ENCODE data around the gene SMIM27.

Gene SMIM27

DNA sequence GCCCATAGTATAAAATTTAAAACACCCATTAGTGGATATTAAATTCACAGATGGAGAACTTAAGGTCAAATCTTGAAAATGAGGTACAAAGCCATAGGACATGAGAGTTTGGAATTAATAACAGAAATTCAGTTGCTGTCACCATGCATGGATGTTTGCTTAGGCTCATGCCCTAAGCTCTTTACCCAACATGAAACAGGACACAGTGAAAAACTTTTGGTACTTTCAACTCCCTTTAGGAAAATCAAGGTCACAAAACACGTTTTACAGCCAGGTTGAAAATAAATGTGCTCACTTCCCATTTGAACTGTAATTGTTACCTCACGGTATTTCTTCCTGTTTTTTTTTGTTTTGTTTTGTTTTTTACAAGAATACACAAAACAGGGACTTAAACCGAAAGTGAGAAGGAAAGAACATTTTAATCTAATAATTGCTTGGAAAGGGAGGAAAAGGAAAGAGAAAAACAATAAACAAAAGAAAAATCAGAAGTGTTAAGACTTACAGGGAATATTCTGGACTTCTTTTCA, 6.3 kb downstream of the SMIM27 start:
- H3K36me3 ChIP-seq (ENCODE audit: insufficient read depth, low read length): peaks cover 5% of the 10 kb centered on the region
- H3K4me1 ChIP-seq (ENCODE audit: insufficient read depth, low read length): no peaks in the 10 kb centered on the region
- H3K4me3 ChIP-seq (ENCODE audit: low read depth in 1 of 2, low read length in 2 of 2): no peak overlapping the region
- no peak overlapping the region for H3K27ac ChIP-seq (ENCODE audit: low read depth, low read length)
- H3K9me3 ChIP-seq (ENCODE audit: low read length): no peaks in the 10 kb centered on the region
- no peak overlapping the region for H3K9ac ChIP-seq (ENCODE audit: low read length)
- H3K27me3 ChIP-seq (ENCODE audit: control insufficient read depth in 1 of 2, insufficient read depth in 2 of 2, low read length in 2 of 2): no peaks in the 10 kb centered on the region

GRCh38 chr9:32565967-32566366, 13.8 kb downstream of the SMIM27 start:
- Histone ChIP-seq H3K4me3 (ENCODE audit: low read depth in 1 of 2, low read length in 2 of 2) (no peak overlapping the region), H3K27me3 (ENCODE audit: control insufficient read depth in 1 of 2, insufficient read depth in 2 of 2, low read length in 2 of 2) (no peaks in the 10 kb centered on the region), H3K9me3 (ENCODE audit: low read length) (no peaks in the 10 kb centered on the region), H3K4me1 (ENCODE audit: insufficient read depth, low read length) (no peaks in the 10 kb centered on the region), H3K27ac (ENCODE audit: low read depth, low read length) (no peak overlapping the region), H3K36me3 (ENCODE audit: insufficient read depth, low read length) (peaks cover 33% of the 10 kb centered on the region), H3K9ac (ENCODE audit: low read length) (no peak overlapping the region)

DNA sequence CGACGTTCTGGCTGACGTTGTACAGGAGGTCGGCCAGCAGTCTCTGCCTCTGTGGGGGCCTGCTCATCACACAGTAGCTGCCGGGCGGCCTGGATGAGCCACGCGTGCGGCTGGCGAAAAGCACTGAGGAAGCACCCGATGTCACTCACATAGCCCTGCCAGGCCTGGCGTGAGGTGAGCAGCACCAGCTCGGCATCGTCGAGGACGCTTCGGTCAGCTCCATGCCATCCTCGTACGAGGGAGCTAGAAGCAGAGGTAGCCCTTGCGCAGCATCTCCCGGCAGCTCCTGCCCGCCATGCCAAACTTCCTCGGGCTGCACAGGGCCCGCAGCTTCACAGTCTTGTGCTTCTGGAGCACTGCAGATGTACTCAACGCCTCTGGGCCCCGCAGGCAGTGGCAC, 14.6 kb downstream of the SMIM27 start:
- Histone ChIP-seq H3K9me3 (ENCODE audit: low read length) (no peaks in the 10 kb centered on the region), H3K4me3 (ENCODE audit: low read depth in 1 of 2, low read length in 2 of 2) (no peak overlapping the region), H3K36me3 (ENCODE audit: insufficient read depth, low read length) (peaks cover 33% of the 10 kb centered on the region), H3K9ac (ENCODE audit: low read length) (no peak overlapping the region), H3K27ac (ENCODE audit: low read depth, low read length) (no peak overlapping the region), H3K4me1 (ENCODE audit: insufficient read depth, low read length) (peaks cover 5% of the 10 kb centered on the region), H3K27me3 (ENCODE audit: control insufficient read depth in 1 of 2, insufficient read depth in 2 of 2, low read length in 2 of 2) (no peaks in the 10 kb centered on the region)

DNA sequence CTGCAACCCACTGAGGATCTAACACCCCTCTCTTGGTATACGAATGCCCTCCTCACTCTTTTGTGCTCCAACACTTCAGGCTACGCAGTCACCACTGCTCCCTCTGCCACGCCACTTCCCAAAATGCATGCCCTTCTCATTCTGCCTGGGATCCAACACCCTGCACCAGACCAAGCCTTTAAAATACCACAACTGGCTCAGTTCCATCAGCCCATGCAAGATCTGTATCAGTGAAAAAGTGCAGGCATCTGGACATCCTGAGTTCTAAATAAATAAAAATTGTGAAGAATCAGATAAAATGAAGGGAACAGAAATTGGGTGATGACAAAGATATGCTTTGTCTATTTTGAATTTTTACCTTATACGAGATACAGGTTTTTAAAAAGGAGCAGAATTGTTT, 18.1 kb downstream of the SMIM27 start:
- Histone ChIP-seq H3K4me1 (ENCODE audit: insufficient read depth, low read length) (peaks cover 10% of the 10 kb centered on the region), H3K36me3 (ENCODE audit: insufficient read depth, low read length) (peaks cover 25% of the 10 kb centered on the region), H3K9me3 (ENCODE audit: low read length) (no peaks in the 10 kb centered on the region), H3K4me3 (ENCODE audit: low read depth in 1 of 2, low read length in 2 of 2) (no peak overlapping the region), H3K27me3 (ENCODE audit: control insufficient read depth in 1 of 2, insufficient read depth in 2 of 2, low read length in 2 of 2) (no peaks in the 10 kb centered on the region), H3K27ac (ENCODE audit: low read depth, low read length) (no peak overlapping the region), H3K9ac (ENCODE audit: low read length) (no peak overlapping the region)

GRCh38 chr9:32571969-32572899, 20.1 kb downstream of the SMIM27 start:
- H3K36me3 ChIP-seq (ENCODE audit: insufficient read depth, low read length): peaks cover 9% of the 10 kb centered on the region
- H3K27ac ChIP-seq (ENCODE audit: low read depth, low read length): peak overlapping the region; percentile 95
- peak overlapping the region; percentile 96 to 97 for H3K4me3 ChIP-seq (ENCODE audit: low read depth in 1 of 2, low read length in 2 of 2)
- H3K27me3 ChIP-seq (ENCODE audit: control insufficient read depth in 1 of 2, insufficient read depth in 2 of 2, low read length in 2 of 2): no peaks in the 10 kb centered on the region
- no peaks in the 10 kb centered on the region for H3K9me3 ChIP-seq (ENCODE audit: low read length)
- peak overlapping the region; percentile 93 for H3K9ac ChIP-seq (ENCODE audit: low read length)
- H3K4me1 ChIP-seq (ENCODE audit: insufficient read depth, low read length): peaks cover 10% of the 10 kb centered on the region

DNA sequence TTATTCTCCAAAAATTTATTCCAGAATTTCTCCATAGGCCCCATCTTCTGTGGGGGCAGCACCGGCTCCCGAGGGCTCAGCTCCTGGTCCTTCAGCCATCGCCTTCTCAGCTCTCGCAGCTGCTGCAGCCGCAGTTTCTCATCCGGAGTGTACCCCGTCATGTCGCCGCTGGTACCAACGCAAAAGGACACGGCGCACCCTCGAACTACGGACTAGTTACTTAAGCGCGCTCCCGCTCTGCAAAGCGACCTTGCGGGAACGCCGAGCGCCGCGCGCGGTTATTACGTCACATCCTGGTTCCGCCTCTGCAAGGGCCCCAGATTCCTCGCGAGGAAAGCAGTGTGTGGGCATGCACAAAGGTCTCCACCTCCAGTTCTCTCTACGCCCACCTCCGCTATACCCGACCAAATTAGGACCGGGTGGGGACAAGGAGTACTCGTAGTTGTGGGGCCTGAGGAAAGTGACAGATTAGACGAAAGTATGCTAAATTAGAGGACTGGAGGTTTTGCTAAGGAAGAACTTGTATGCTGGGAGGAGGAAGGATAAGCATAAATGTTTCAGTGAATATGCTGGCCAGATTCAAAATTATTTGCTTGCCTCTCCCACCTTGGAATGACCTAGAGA, 20.9 kb downstream of the SMIM27 start, which contains the start of gene NDUFB6:
TSS of gene NDUFB6 (minus strand) at position 260 of the 624 bp plus-strand sequence. CDS start at position 161, 99 bp downstream.
- H3K36me3 ChIP-seq (ENCODE audit: insufficient read depth, low read length): peaks cover 3% of the 10 kb centered on the region
- no peaks in the 10 kb centered on the region for H3K27me3 ChIP-seq (ENCODE audit: control insufficient read depth in 1 of 2, insufficient read depth in 2 of 2, low read length in 2 of 2)
- H3K9me3 ChIP-seq (ENCODE audit: low read length): no peaks in the 10 kb centered on the region
- H3K9ac ChIP-seq (ENCODE audit: low read length): peak within 1 kb of the TSS; percentile 93
- H3K4me3 ChIP-seq (ENCODE audit: low read depth in 1 of 2, low read length in 2 of 2): peak within 1 kb of the TSS; percentile 96 to 97
- H3K27ac ChIP-seq (ENCODE audit: low read depth, low read length): peak within 1 kb of the TSS; percentile 95
- peaks cover 10% of the 10 kb centered on the region for H3K4me1 ChIP-seq (ENCODE audit: insufficient read depth, low read length)

- H3K9ac ChIP-seq (ENCODE audit: low read length): no peak overlapping the region
- peak overlapping the region in 1 of 2 donors; percentile 96 for H3K4me3 ChIP-seq (ENCODE audit: low read depth in 1 of 2, low read length in 2 of 2)
These were observed 21.7 kb downstream of the SMIM27 start for GRCh38 chr9:32573821-32574220.

GRCh38 chr9:32574858-32575257, 22.7 kb downstream of the SMIM27 start:
- Histone ChIP-seq H3K9me3 (ENCODE audit: low read length) (no peaks in the 10 kb centered on the region), H3K27ac (ENCODE audit: low read depth, low read length) (no peak overlapping the region), H3K4me3 (ENCODE audit: low read depth in 1 of 2, low read length in 2 of 2) (no peak overlapping the region), H3K4me1 (ENCODE audit: insufficient read depth, low read length) (peaks cover 14% of the 10 kb centered on the region), H3K27me3 (ENCODE audit: control insufficient read depth in 1 of 2, insufficient read depth in 2 of 2, low read length in 2 of 2) (no peaks in the 10 kb centered on the region), H3K36me3 (ENCODE audit: insufficient read depth, low read length) (no peaks in the 10 kb centered on the region), H3K9ac (ENCODE audit: low read length) (no peak overlapping the region)

More at GRCh38 chr9:32573821-32574220, 21.7 kb downstream of the SMIM27 start:
- no peak overlapping the region for H3K27ac ChIP-seq (ENCODE audit: low read depth, low read length)
- H3K27me3 ChIP-seq (ENCODE audit: control insufficient read depth in 1 of 2, insufficient read depth in 2 of 2, low read length in 2 of 2): no peaks in the 10 kb centered on the region
- peaks cover 10% of the 10 kb centered on the region for H3K4me1 ChIP-seq (ENCODE audit: insufficient read depth, low read length)
- no peaks in the 10 kb centered on the region for H3K9me3 ChIP-seq (ENCODE audit: low read length)
- no peaks in the 10 kb centered on the region for H3K36me3 ChIP-seq (ENCODE audit: insufficient read depth, low read length)

GRCh38 chr9:32577316-32577715, 25.2 kb downstream of the SMIM27 start:
- H3K27ac ChIP-seq (ENCODE audit: low read depth, low read length): no peak overlapping the region
- peaks cover 4% of the 10 kb centered on the region for H3K4me1 ChIP-seq (ENCODE audit: insufficient read depth, low read length)
- no peaks in the 10 kb centered on the region for H3K36me3 ChIP-seq (ENCODE audit: insufficient read depth, low read length)
- H3K9ac ChIP-seq (ENCODE audit: low read length): no peak overlapping the region
- no peaks in the 10 kb centered on the region for H3K27me3 ChIP-seq (ENCODE audit: control insufficient read depth in 1 of 2, insufficient read depth in 2 of 2, low read length in 2 of 2)
- no peak overlapping the region for H3K4me3 ChIP-seq (ENCODE audit: low read depth in 1 of 2, low read length in 2 of 2)
- H3K9me3 ChIP-seq (ENCODE audit: low read length): no peaks in the 10 kb centered on the region

DNA sequence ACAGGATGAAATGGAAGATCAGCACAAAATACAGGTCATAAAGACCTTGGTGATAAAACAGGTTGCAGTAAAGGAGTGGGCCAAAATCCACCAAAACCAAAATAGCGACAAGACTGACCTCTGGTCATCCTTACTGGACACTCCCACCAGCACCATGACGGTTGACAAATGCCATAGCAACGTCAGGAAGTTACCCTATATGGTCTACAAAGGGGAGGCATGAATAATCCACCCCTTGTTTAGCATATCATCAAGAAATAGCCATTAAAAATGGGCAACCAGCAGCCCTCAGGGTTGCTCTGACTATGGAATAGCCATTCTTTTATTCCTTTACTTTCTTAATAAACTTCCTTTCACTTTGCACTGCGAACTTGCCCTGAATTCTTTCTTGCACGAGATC, 26.8 kb downstream of the SMIM27 start:
- H3K36me3 ChIP-seq (ENCODE audit: insufficient read depth, low read length): no peaks in the 10 kb centered on the region
- peak overlapping the region in 1 of 2 donors; percentile 23 for H3K4me3 ChIP-seq (ENCODE audit: low read depth in 1 of 2, low read length in 2 of 2)
- H3K4me1 ChIP-seq (ENCODE audit: insufficient read depth, low read length): peaks cover 4% of the 10 kb centered on the region
- H3K27ac ChIP-seq (ENCODE audit: low read depth, low read length): no peak overlapping the region
- no peaks in the 10 kb centered on the region for H3K9me3 ChIP-seq (ENCODE audit: low read length)
- H3K27me3 ChIP-seq (ENCODE audit: control insufficient read depth in 1 of 2, insufficient read depth in 2 of 2, low read length in 2 of 2): no peaks in the 10 kb centered on the region
- H3K9ac ChIP-seq (ENCODE audit: low read length): no peak overlapping the region

DNA sequence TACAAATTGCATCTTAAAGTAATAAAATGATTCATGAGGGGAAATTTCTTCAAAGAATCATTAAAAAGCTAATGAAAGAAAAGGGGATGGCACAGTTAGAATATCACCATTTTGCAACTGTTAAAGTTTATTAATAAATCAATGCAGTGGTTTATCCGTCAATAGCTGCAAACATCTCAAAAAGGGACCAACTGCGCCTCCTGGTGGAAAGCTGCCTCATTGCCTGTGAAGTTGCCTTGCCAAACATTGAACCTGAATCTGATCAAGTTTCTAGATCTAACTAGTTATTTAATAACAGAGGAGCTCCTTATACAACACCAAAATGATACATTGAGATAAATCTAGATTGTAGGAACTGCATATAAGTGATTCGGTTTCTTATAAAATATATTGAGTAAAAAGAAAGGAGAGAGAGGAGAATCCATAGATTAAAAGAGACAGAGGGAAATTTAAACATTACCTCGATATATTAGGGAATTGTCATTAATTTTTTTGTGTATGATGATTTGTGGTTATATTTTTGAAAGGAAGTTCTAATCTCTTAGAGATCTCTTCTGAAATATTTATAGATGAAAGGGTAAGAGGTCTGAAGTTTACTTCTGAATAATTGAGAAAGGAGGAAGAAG, 27.7 kb downstream of the SMIM27 start:
- peak overlapping the region in 1 of 2 donors; percentile 23 for H3K4me3 ChIP-seq (ENCODE audit: low read depth in 1 of 2, low read length in 2 of 2)
- H3K4me1 ChIP-seq (ENCODE audit: insufficient read depth, low read length): peaks cover 4% of the 10 kb centered on the region
- no peaks in the 10 kb centered on the region for H3K9me3 ChIP-seq (ENCODE audit: low read length)

More for the DNA sequence above, 27.7 kb downstream of the SMIM27 start:
- H3K27me3 ChIP-seq (ENCODE audit: control insufficient read depth in 1 of 2, insufficient read depth in 2 of 2, low read length in 2 of 2): no peaks in the 10 kb centered on the region
- H3K9ac ChIP-seq (ENCODE audit: low read length): no peak overlapping the region
- H3K36me3 ChIP-seq (ENCODE audit: insufficient read depth, low read length): no peaks in the 10 kb centered on the region
- no peak overlapping the region for H3K27ac ChIP-seq (ENCODE audit: low read depth, low read length)
